SKM-1 (cell line): Measurements from ENCODE around the gene SCN5A.

Experiments used
- DNase-seq: peaks from one replicate; lab custom pipeline; 2025; ENCODE audit not compliant: unreplicated experiment; lab: John Stamatoyannopoulos, UW

The SCN5A gene

DNA sequence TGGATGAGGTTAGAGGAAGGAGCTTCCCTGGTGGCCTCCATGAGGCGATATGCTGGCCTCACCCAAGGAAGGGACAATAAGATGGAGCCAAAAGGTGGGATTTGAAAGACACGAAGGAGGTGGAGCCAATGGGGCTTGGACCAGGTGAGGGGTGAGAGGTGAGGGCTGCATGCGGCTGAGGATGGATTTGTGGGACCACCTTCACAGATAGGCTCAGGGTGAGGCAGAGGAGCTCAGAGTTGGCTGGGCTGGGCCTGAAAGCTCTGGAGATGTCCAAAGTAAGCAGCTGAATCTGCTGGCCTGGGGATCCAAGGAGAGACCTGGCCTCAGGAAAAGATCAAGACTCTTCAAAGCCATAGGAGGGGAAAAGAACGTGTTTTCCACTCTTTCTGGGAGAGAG lies 103.5 kb downstream of the SCN5A start:
- DNase-seq, result no peak

DNA sequence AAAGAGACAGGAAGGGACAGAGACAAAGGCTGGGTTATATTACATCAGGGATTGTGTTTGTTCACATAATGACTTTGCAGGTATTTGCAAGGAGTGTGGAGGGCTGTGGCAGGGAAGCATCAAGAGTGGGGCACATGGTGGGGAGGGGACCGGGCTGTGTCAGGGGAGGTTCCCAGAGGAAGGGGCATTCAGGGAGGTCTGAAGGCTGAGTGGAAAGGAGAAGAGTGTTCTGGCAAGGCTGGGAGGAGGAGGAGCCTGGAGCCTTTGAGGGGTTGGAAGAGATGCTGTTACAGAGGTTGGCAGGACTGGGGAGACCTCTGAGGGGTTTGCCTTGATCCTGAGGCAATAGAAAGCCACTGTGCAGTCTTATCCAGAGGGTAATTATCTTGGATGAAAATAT lies 103.9 kb downstream of the SCN5A start:
- DNase-seq, result no peak

- no peak for DNase-seq
These were observed 104.6 kb downstream of the SCN5A start for GRCh38 chr3:38544926-38545325.

DNA sequence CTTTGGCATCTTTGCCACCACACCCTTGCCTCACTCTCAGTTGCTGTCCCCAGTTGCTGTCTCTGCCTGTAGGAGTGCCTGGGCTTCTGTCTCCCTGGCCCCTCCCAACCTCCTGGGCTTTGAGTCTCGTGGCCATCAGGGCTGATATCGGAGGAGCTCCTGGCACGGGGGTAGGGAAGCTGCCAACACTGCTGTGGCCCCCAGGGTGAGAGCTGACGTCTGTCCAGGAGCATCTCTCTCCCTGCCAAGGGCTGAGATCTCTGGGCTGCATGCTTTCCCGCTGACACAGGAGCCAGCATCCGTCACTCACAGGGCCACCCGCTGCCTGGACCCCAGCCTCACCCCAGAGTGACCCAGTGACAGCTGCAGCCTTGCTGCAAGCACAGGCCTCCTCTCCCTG lies 105.9 kb downstream of the SCN5A start:
- no peak for DNase-seq

GRCh38 chr3:38542401-38543298 lies 106.8 kb downstream of the SCN5A start:
- DNase-seq, result no peak

GRCh38 chr3:38541806-38542205 lies 107.7 kb downstream of the SCN5A start:
- no peak for DNase-seq

GRCh38 chr3:38538773-38539353 lies 110.6 kb downstream of the SCN5A start:
- DNase-seq, result no peak

GRCh38 chr3:38536671-38537070 lies 112.8 kb downstream of the SCN5A start:
- DNase-seq, result no peak

- no peak for DNase-seq
These were observed 114.9 kb downstream of the SCN5A start for GRCh38 chr3:38534604-38535003.

DNA sequence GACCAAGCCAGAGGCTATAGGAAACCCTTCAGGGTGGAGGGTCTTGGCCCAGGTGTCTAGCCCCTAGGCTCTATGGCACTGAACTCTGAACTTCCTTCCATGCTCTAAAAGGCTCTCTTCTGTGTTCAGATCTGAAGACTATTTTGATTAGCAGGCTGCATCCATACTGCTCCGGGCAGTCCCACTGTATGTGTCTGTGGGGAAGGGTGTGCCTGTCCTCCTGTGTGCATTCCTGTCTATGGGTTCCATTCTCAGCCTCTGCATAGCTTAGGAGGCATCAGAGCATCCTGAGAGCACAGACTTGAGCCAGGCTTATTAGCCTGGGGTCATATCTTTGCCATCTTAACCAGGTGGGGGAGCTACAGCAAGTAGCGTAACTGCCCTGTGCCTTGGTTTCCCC lies 115.3 kb downstream of the SCN5A start:
- no peak for DNase-seq

DNA sequence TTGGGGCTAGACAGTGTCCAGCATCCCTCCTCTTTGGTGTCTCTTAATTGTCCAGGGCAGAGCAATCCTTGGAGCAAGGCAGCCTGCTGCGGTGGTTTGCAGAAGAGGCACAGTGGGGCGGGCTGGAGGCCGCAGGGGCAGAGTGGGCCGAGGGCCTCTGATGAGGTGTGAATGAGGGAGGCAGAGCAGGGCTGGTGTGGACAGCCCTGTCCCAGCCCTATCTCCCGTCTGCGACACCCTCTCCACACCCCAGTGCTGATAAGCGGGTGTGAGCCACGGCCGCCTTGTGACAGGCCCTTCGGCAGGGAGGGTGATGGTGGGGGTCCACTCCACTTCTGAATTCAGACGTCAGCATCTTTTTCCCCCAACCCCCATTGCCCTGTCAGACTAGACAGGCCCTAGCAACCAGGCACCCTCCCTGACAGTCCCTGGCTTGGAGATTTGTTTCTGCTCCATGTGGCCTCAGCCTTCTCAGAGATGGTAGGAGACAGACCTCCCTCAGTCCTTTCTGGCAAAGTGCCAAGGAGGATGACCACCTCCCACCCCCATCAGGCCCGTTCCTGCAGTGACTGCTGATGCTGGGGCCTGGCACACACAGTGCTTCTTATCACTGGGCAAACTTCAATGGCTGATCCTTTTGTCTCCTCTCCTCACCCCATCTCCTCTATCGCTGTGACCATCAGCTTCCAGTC lies 116.1 kb downstream of the SCN5A start:
- DNase-seq, result no peak

GRCh38 chr3:38532529-38532928 lies 117.0 kb downstream of the SCN5A start:
- no peak for DNase-seq

GRCh38 chr3:38528457-38528856 lies 121.0 kb downstream of the SCN5A start:
- DNase-seq, result no peak

GRCh38 chr3:38526792-38527191 lies 122.7 kb downstream of the SCN5A start:
- no peak for DNase-seq

- DNase-seq, result no peak
These were observed 125.2 kb downstream of the SCN5A start for GRCh38 chr3:38524141-38524739.

DNA sequence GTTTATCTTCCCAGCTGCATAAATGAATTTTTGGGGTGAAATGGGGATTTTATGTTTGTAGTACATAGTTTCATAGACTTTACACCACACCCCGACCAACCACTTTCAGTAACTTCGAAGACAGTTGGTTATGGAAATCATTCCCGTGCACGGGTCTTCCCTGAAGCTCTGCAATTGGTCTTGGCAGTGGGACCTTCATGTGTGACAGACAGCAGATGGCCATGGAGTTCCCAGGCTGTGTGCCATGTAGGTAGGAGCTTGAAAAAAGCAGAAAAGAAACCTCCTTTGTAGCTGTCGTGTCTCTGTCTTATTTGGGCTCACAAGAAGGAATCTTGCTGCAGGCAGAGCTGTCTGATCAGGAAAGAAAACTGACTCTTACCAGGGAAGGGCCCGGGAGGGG lies 127.5 kb downstream of the SCN5A start:
- no peak for DNase-seq

DNA sequence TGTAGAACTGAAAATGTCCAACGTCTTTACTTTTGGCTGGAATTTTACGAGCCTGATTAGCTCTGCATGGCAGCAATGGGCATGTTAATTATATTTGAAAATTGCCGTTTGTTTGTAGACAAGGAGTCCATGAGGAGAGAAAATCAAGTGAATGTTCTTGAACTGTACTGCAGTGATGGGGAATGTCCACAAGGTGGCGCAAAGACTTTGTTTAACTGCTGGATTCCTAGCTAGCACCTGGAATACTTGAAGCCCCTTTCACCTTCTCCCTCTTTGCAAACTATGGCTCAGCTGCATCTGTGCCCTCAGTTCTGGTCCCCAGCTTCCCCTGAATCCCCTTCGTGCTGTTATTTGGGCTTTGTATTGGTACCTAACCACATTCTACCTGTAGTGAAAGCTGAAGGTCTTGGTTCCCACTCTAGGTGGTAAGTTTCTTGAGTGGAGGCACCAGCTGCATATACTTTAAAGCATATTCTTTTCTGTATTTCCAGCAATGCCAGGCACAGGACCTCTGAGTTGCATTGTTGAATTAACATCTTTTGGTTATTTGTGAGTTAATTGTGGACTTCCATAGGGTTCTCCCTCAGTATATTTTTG lies 128.0 kb downstream of the SCN5A start:
- peak; percentile 34 for DNase-seq

DNA sequence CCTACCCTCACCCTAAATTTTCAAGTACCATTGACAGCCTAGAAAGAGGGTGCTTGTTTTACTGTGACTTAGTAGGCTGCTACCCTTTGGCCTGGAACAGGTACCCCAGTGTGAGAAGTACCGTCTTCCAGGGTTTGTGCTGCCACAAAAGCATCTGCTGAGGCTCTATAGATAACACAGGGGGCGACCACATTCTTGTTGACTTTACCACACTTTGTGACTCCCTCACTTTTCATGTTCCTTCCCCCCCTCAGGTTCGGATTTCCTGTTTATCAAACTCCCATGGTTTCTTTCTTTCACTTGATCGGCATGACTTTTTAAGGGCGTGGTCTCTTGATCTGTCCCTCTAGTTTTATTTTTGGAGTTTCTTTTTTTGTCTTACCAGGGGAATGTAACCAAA lies 129.8 kb downstream of the SCN5A start:
- no peak for DNase-seq

DNA sequence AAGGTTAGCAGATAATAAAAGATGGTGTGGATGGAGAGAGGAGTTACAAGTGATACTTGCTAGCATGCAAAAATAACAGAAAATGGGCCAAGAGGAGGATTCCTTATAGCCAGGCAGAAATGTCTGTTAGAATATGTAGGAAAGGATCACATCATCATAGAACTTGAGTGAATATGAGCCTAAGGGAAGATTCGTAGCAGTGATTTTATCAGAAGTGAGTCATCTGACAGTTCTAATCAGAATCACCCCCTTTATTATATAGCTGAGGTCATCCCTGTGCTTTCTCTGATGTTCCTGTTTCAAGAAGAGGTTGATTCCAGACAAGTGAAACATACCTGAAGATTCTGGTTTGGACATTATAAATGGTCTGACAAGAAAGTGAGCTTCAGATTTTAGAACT lies 130.5 kb downstream of the SCN5A start:
- DNase-seq, result no peak

DNA sequence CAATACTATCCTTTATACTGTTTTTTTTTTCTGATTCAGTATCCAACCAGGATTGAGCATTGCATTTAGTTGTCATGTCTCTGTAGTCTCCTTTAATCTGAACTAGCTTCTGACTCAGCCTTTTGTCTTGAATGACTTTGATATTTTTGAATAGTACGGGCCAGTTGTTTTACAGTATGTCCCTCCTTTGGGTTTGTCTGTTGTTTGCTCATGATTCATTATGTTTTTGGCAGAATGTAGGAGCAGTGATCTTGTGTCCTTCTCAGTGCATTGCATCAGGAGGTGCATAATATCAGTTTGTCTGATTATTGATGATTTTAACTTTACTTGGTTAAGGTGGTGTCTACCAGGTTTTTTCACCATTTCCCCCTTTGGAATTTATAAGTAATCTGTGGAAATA lies 132.8 kb downstream of the SCN5A start:
- DNase-seq, result no peak

DNA sequence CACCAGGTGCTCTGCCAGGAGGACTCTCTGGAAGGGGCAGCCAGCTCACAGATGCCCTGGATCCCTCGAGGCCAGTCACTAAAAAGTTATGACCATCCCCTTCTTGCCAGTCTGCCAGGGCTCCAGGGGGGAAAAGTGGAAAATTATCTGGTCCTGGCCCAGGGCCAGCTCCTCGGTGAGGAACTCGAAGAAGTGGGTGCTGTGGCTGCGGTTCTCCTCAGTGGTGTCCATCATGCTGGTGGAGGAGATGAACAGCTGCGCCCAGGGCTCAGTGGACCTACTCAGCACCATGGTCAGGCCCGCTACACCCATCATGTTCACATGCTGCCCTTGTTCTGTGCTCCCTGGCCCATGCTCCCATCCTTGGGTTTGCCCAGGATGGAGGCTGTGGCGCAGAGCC lies 134.1 kb downstream of the SCN5A start:
- no peak for DNase-seq
